ENCODE results near the gene ZWILCH. TPM values are rescaled to one million over a fixed set of nuclear protein-coding genes. Genes with fewer than 3 reads are reported as not detected.

The ZWILCH gene
- total RNA-seq, 2 experiments from 2014 or later: 28.9 to 30.0 TPM

- Mint-ChIP-seq H3K27me3 (no peaks in the 10 kb centered on the region), H3K9me3 (no peaks in the 10 kb centered on the region), H3K27ac (no peak overlapping the region), H3K4me1 (no peaks in the 10 kb centered on the region), H3K4me3 (no peak overlapping the region), H3K36me3 (ENCODE audit: low read depth) (peaks cover 36% of the 10 kb centered on the region)
- CTCF ChIA-PET: no interaction called here
- POLR2A ChIA-PET: no interaction called here
- DNase-seq: no peak
Observed at GRCh38 chr15:66514586-66514985, 9.5 kb downstream of the ZWILCH start.

- peaks cover 32% of the 10 kb centered on the region for H3K36me3 Mint-ChIP-seq (ENCODE audit: low read depth)
- H3K9me3 Mint-ChIP-seq: no peaks in the 10 kb centered on the region
- DNase-seq: no peak
- CTCF ChIA-PET: no interaction called here
- H3K27ac Mint-ChIP-seq: no peak overlapping the region
- POLR2A ChIA-PET: no interaction called here
- H3K4me3 Mint-ChIP-seq: no peak overlapping the region
- H3K4me1 Mint-ChIP-seq: no peaks in the 10 kb centered on the region
- H3K27me3 Mint-ChIP-seq: no peaks in the 10 kb centered on the region
Observed at GRCh38 chr15:66515901-66516322, 10.8 kb downstream of the ZWILCH start.

- peaks cover 9% of the 10 kb centered on the region for H3K4me1 Mint-ChIP-seq
- peaks cover 41% of the 10 kb centered on the region for H3K36me3 Mint-ChIP-seq (ENCODE audit: low read depth)
- ChIA-PET POLR2A (interaction anchor here (0.6 kb wide), 1 partner anchor 1011 kb away, joined by 3 read pairs; no protein-coding TSS in a partner anchor), CTCF (interaction anchor here (1.0 kb wide), 1 partner anchor 19 kb away, joined by 3 read pairs; no protein-coding TSS in a partner anchor)
- no peaks in the 10 kb centered on the region for H3K9me3 Mint-ChIP-seq
- H3K4me3 Mint-ChIP-seq: no peak overlapping the region
- H3K27ac Mint-ChIP-seq: no peak overlapping the region
- no peaks in the 10 kb centered on the region for H3K27me3 Mint-ChIP-seq
- no peak for DNase-seq
Observed at GRCh38 chr15:66523926-66524325, 18.8 kb downstream of the ZWILCH start.

- Mint-ChIP-seq H3K4me3 (no peak overlapping the region), H3K4me1 (peaks cover 9% of the 10 kb centered on the region), H3K27ac (no peak overlapping the region), H3K9me3 (no peaks in the 10 kb centered on the region), H3K27me3 (no peaks in the 10 kb centered on the region), H3K36me3 (ENCODE audit: low read depth) (peaks cover 46% of the 10 kb centered on the region)
- DNase-seq: no peak
- POLR2A ChIA-PET: no interaction called here
- CTCF ChIA-PET: interaction anchor here (1.0 kb wide), 1 partner anchor 18 kb away, joined by 3 read pairs; no protein-coding TSS in a partner anchor
Observed at GRCh38 chr15:66524838-66525237, 19.7 kb downstream of the ZWILCH start.

GRCh38 chr15:66535056-66535455 is 29.9 kb downstream of the ZWILCH start:
- Mint-ChIP-seq H3K9me3 (no peaks in the 10 kb centered on the region), H3K4me1 (no peaks in the 10 kb centered on the region), H3K27me3 (no peaks in the 10 kb centered on the region), H3K4me3 (no peak overlapping the region), H3K36me3 (ENCODE audit: low read depth) (peaks cover 41% of the 10 kb centered on the region), H3K27ac (no peak overlapping the region)
- CTCF ChIA-PET: interaction anchor here (1.0 kb wide), 1 partner anchor 22 kb away, joined by 3 read pairs; no protein-coding TSS in a partner anchor
- DNase-seq: no peak
- POLR2A ChIA-PET: no interaction called here

GRCh38 chr15:66542896-66543295 is 37.8 kb downstream of the ZWILCH start:
- ChIA-PET CTCF (interaction anchor here (1.2 kb wide), 1 partner anchor 19 kb away, joined by 3 read pairs; no protein-coding TSS in a partner anchor), POLR2A (interaction anchor here (0.7 kb wide), 1 partner anchor 18 kb away, joined by 3 read pairs; no protein-coding TSS in a partner anchor)
- Mint-ChIP-seq H3K9me3 (no peaks in the 10 kb centered on the region), H3K27me3 (no peaks in the 10 kb centered on the region), H3K27ac (no peak overlapping the region), H3K4me3 (no peak overlapping the region), H3K4me1 (no peaks in the 10 kb centered on the region), H3K36me3 (ENCODE audit: low read depth) (peaks cover 38% of the 10 kb centered on the region)
- DNase-seq: no peak

GRCh38 chr15:66545255-66545654 is 40.1 kb downstream of the ZWILCH start:
- H3K4me1 Mint-ChIP-seq: no peaks in the 10 kb centered on the region
- no peak overlapping the region for H3K4me3 Mint-ChIP-seq
- no peaks in the 10 kb centered on the region for H3K27me3 Mint-ChIP-seq
- no peak for DNase-seq
- no peaks in the 10 kb centered on the region for H3K9me3 Mint-ChIP-seq
- ChIA-PET CTCF (no interaction called here), POLR2A (no interaction called here)
- no peak overlapping the region for H3K27ac Mint-ChIP-seq
- H3K36me3 Mint-ChIP-seq (ENCODE audit: low read depth): peaks cover 28% of the 10 kb centered on the region

- POLR2A ChIA-PET: interaction anchor here (1.0 kb wide), 1 partner anchor 19 kb away, joined by 3 read pairs; no protein-coding TSS in a partner anchor
- DNase-seq: no peak
- Mint-ChIP-seq H3K27ac (no peak overlapping the region), H3K27me3 (no peaks in the 10 kb centered on the region), H3K4me3 (no peak overlapping the region), H3K4me1 (no peaks in the 10 kb centered on the region), H3K9me3 (no peaks in the 10 kb centered on the region), H3K36me3 (ENCODE audit: low read depth) (peaks cover 18% of the 10 kb centered on the region)
- CTCF ChIA-PET: interaction anchor here (0.6 kb wide), 1 partner anchor 12 kb away, joined by 3 read pairs; no protein-coding TSS in a partner anchor
Observed at GRCh38 chr15:66555685-66556084, 50.6 kb downstream of the ZWILCH start.

GRCh38 chr15:66558271-66558670 is 53.1 kb downstream of the ZWILCH start:
- CTCF ChIA-PET: interaction anchor here (1.5 kb wide), 1 partner anchor 8 kb away, joined by 6 read pairs; no protein-coding TSS in a partner anchor
- H3K36me3 Mint-ChIP-seq (ENCODE audit: low read depth): peaks cover 7% of the 10 kb centered on the region
- DNase-seq: no peak
- no peak overlapping the region for H3K4me3 Mint-ChIP-seq
- POLR2A ChIA-PET: interaction anchor here (0.7 kb wide), 1 partner anchor 27 kb away, joined by 3 read pairs; no protein-coding TSS in a partner anchor
- H3K4me1 Mint-ChIP-seq: no peaks in the 10 kb centered on the region
- H3K27me3 Mint-ChIP-seq: no peaks in the 10 kb centered on the region
- no peaks in the 10 kb centered on the region for H3K9me3 Mint-ChIP-seq
- no peak overlapping the region for H3K27ac Mint-ChIP-seq

- DNase-seq: no peak
- H3K27me3 Mint-ChIP-seq: no peaks in the 10 kb centered on the region
- no peaks in the 10 kb centered on the region for H3K4me1 Mint-ChIP-seq
- H3K36me3 Mint-ChIP-seq (ENCODE audit: low read depth): no peaks in the 10 kb centered on the region
- no peak overlapping the region for H3K4me3 Mint-ChIP-seq
- H3K9me3 Mint-ChIP-seq: no peaks in the 10 kb centered on the region
- ChIA-PET CTCF (interaction anchor here (0.6 kb wide), 1 partner anchor 17 kb away, joined by 3 read pairs; no protein-coding TSS in a partner anchor), POLR2A (interaction anchor here (0.9 kb wide), 1 partner anchor 19 kb away, joined by 3 read pairs; no protein-coding TSS in a partner anchor)
- no peak overlapping the region for H3K27ac Mint-ChIP-seq
Observed at GRCh38 chr15:66560856-66561525, 55.9 kb downstream of the ZWILCH start.

GRCh38 chr15:66563126-66563525 is 58.0 kb downstream of the ZWILCH start:
- Mint-ChIP-seq H3K4me1 (peaks cover 5% of the 10 kb centered on the region), H3K9me3 (no peaks in the 10 kb centered on the region), H3K27me3 (peaks cover 3% of the 10 kb centered on the region), H3K27ac (no peak overlapping the region), H3K36me3 (ENCODE audit: low read depth) (no peaks in the 10 kb centered on the region), H3K4me3 (no peak overlapping the region)
- no peak for DNase-seq
- ChIA-PET CTCF (no interaction called here), POLR2A (no interaction called here)

GRCh38 chr15:66563566-66564110 is 58.5 kb downstream of the ZWILCH start:
- POLR2A ChIA-PET: no interaction called here
- H3K27me3 Mint-ChIP-seq: peaks cover 3% of the 10 kb centered on the region
- DNase-seq: no peak
- CTCF ChIA-PET: no interaction called here
- no peaks in the 10 kb centered on the region for H3K36me3 Mint-ChIP-seq (ENCODE audit: low read depth)
- H3K27ac Mint-ChIP-seq: no peak overlapping the region
- peaks cover 5% of the 10 kb centered on the region for H3K4me1 Mint-ChIP-seq
- H3K4me3 Mint-ChIP-seq: no peak overlapping the region
- no peaks in the 10 kb centered on the region for H3K9me3 Mint-ChIP-seq

- no peak overlapping the region for H3K27ac Mint-ChIP-seq
- CTCF ChIA-PET: no interaction called here
- peaks cover 5% of the 10 kb centered on the region for H3K4me1 Mint-ChIP-seq
- no peak overlapping the region for H3K4me3 Mint-ChIP-seq
- H3K9me3 Mint-ChIP-seq: no peaks in the 10 kb centered on the region
- H3K27me3 Mint-ChIP-seq: peaks cover 3% of the 10 kb centered on the region
- H3K36me3 Mint-ChIP-seq (ENCODE audit: low read depth): no peaks in the 10 kb centered on the region
- no peak for DNase-seq
- POLR2A ChIA-PET: no interaction called here
Observed at GRCh38 chr15:66564136-66565041, 59.3 kb downstream of the ZWILCH start.
